ENCODE results near the gene HDAC10.

- TF ChIP-seq POLR2A (IDR thresholded peaks at IDR 0.05; ENCODE audit: low read depth, low read length) = no peak
- TF ChIP-seq DPF2 (IDR thresholded peaks at IDR 0.05) = no peak
- TF ChIP-seq CTCF (IDR thresholded peaks at IDR 0.05 in 2 of 3, conservative IDR thresholded peaks at IDR 0.05 in 1 of 3; ENCODE audit: control insufficient read depth in 2 of 3, extremely low read depth in 1 of 3, insufficient read depth in 1 of 3, low read depth in 3 of 3, low read length in 3 of 3) = no peak
- TF ChIP-seq EZH2 (IDR thresholded peaks at IDR 0.05; ENCODE audit: borderline replicate concordance, control insufficient read depth, low read depth, low read length) = no peak
Observed at GRCh38 chr22:50204571-50204970, 46.5 kb downstream of the HDAC10 start.

All from GM12878 (cell line).